DOHH2 (cell line): ENCODE results near the gene ELOVL6.

Experiments
- H3F3A ChIP-seq: fragments of 200-600 bp; sonication (generic), shearing (Covaris generic); 2 replicates; pipeline ENCODE4 v1.6.0; 2016; ENCODE audit warnings: antibody characterized with exemption, mild to moderate bottlenecking; ENCODE audit not compliant: control insufficient read depth, insufficient read depth
- H3K27ac ChIP-seq: fragments of 200-600 bp; sonication (generic); 2 replicates; pipeline ENCODE4 v1.5.1; 2014; ENCODE audit warnings: low read depth, mild to moderate bottlenecking, low read length, moderate library complexity
- H3K27me3 ChIP-seq: fragments of 200-600 bp; sonication (generic); 2 replicates; pipeline ENCODE4 v1.6.1; 2014; ENCODE audit warnings: mild to moderate bottlenecking, low read length, mixed read lengths; ENCODE audit not compliant: control insufficient read depth
- H3K36me3 ChIP-seq: fragments of 200-600 bp; sonication (generic); 2 replicates; pipeline ENCODE4 v1.6.1; 2014; ENCODE audit warnings: mild to moderate bottlenecking, low read length, moderate library complexity, mixed read lengths; ENCODE audit not compliant: control insufficient read depth
- H3K4me1 ChIP-seq: fragments of 200-600 bp; sonication (generic); 2 replicates; pipeline ENCODE4 v1.6.1; 2014; ENCODE audit warnings: mild to moderate bottlenecking, low read length, mixed read lengths; ENCODE audit not compliant: control insufficient read depth
- H3K4me2 ChIP-seq: fragments of 200-600 bp; sonication (generic); 2 replicates; pipeline ENCODE4 v1.6.0; 2014; ENCODE audit warnings: mild to moderate bottlenecking, low read length, moderate library complexity
- H3K4me3 ChIP-seq: fragments of 200-600 bp; sonication (generic); 2 replicates; pipeline ENCODE4 v1.5.1; 2014; ENCODE audit warnings: mild to moderate bottlenecking, low read length, mixed read lengths
- H3K79me2 ChIP-seq: fragments of 200-600 bp; sonication (generic); 2 replicates; pipeline ENCODE4 v1.6.1; 2014; ENCODE audit warnings: mild to moderate bottlenecking, low read length, mixed read lengths; ENCODE audit not compliant: control insufficient read depth
- H3K9me2 ChIP-seq: fragments of 200-600 bp; sonication (generic); replicated peaks from 2 replicates; pipeline ENCODE4 v1.6.1; 2014; ENCODE audit warnings: mild to moderate bottlenecking, low read length, mixed read lengths; ENCODE audit not compliant: control insufficient read depth
- H3K9me3 ChIP-seq: fragments of 200-600 bp; sonication (generic); 2 replicates; pipeline ENCODE4 v1.6.1; 2014; ENCODE audit warnings: antibody characterized with exemption, low read length, mixed read lengths; ENCODE audit not compliant: control insufficient read depth, insufficient read depth
- H4K20me1 ChIP-seq: fragments of 200-600 bp; sonication (generic); 2 replicates; pipeline ENCODE4 v1.6.0; 2014; ENCODE audit warnings: low read depth, mild to moderate bottlenecking, antibody characterized with exemption, low read length, moderate library complexity; ENCODE audit not compliant: control insufficient read depth, insufficient read depth
- EZH2phosphoT487 ChIP-seq: fragments of 200-600 bp; sonication (generic); IDR thresholded peaks from 2 replicates; pipeline ENCODE4 v1.6.1; 2017; ENCODE audit warnings: borderline replicate concordance, mild to moderate bottlenecking, antibody characterized with exemption, low read length, moderate library complexity, mixed read lengths
- TF ChIP-seq, protein P1 (sequence below): fragments of 200-600 bp; sonication (generic); IDR thresholded peaks from one replicate; pipeline ENCODE4 v1.5.1; 2014; ENCODE audit warnings: antibody characterized with exemption, mild to moderate bottlenecking, low read depth, low read length; ENCODE audit not compliant: poor library complexity, severe bottlenecking

The ELOVL6 gene

GRCh38 chr4:110152386-110152785 is 46.0 kb downstream of the ELOVL6 start:
- H3K27me3 ChIP-seq, result no peaks in the 10 kb centered on the region
- H3K4me2 ChIP-seq, result no peak overlapping the region
- H3K27ac ChIP-seq, result no peak overlapping the region
- no peaks in the 10 kb centered on the region for H3K36me3 ChIP-seq
- no peaks in the 10 kb centered on the region for H3F3A ChIP-seq
- TF ChIP-seq, protein P1, sequence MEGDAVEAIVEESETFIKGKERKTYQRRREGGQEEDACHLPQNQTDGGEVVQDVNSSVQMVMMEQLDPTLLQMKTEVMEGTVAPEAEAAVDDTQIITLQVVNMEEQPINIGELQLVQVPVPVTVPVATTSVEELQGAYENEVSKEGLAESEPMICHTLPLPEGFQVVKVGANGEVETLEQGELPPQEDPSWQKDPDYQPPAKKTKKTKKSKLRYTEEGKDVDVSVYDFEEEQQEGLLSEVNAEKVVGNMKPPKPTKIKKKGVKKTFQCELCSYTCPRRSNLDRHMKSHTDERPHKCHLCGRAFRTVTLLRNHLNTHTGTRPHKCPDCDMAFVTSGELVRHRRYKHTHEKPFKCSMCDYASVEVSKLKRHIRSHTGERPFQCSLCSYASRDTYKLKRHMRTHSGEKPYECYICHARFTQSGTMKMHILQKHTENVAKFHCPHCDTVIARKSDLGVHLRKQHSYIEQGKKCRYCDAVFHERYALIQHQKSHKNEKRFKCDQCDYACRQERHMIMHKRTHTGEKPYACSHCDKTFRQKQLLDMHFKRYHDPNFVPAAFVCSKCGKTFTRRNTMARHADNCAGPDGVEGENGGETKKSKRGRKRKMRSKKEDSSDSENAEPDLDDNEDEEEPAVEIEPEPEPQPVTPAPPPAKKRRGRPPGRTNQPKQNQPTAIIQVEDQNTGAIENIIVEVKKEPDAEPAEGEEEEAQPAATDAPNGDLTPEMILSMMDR, result no peak
- no peak for TF ChIP-seq EZH2phosphoT487
- 0 out of 2 replicates have a peak, but pooled peaks cover 10% of the 10 kb centered on the region for H3K79me2 ChIP-seq
- H3K4me1 ChIP-seq, result no peaks in the 10 kb centered on the region
- H3K9me3 ChIP-seq, result no peaks in the 10 kb centered on the region
- H3K4me3 ChIP-seq, result no peak overlapping the region
- no peaks in the 10 kb centered on the region for H4K20me1 ChIP-seq
- no peaks in the 10 kb centered on the region for H3K9me2 ChIP-seq

- Histone ChIP-seq H3K4me2 (no peak overlapping the region), H3F3A (no peaks in the 10 kb centered on the region), H3K79me2 (no peaks in the 10 kb centered on the region), H4K20me1 (no peaks in the 10 kb centered on the region), H3K27ac (no peak overlapping the region), H3K4me1 (no peaks in the 10 kb centered on the region), H3K36me3 (no peaks in the 10 kb centered on the region), H3K4me3 (no peak overlapping the region), H3K9me3 (no peaks in the 10 kb centered on the region), H3K9me2 (no peaks in the 10 kb centered on the region), H3K27me3 (no peaks in the 10 kb centered on the region)
- TF ChIP-seq EZH2phosphoT487, result no peak
- TF ChIP-seq, protein P1, result no peak
Observed at GRCh38 chr4:110149089-110149488, 49.3 kb downstream of the ELOVL6 start.

GRCh38 chr4:110142461-110142860 is 56.0 kb downstream of the ELOVL6 start:
- no peaks in the 10 kb centered on the region for H3K9me3 ChIP-seq
- no peaks in the 10 kb centered on the region for H3K79me2 ChIP-seq

More at GRCh38 chr4:110142461-110142860, 56.0 kb downstream of the ELOVL6 start:
- Histone ChIP-seq H3K27me3 (no peaks in the 10 kb centered on the region), H3K4me2 (no peak overlapping the region), H3K36me3 (no peaks in the 10 kb centered on the region), H3K4me3 (no peak overlapping the region), H3F3A (no peaks in the 10 kb centered on the region), H3K9me2 (no peaks in the 10 kb centered on the region), H3K4me1 (no peaks in the 10 kb centered on the region), H4K20me1 (no peaks in the 10 kb centered on the region), H3K27ac (no peak overlapping the region)
- TF ChIP-seq EZH2phosphoT487, result no peak
- TF ChIP-seq, protein P1, result no peak
